K562 treated with DMSO at 1 percent for 24 hours (cell line): ENCODE results near the gene KLRC2. TPM values are rescaled to one million over a fixed set of nuclear protein-coding genes. Genes with fewer than 3 reads are reported as not detected.

Experiments used
- total RNA-seq: library from RNA; unstranded; fragments of 300-600 nt; gene quantifications from 2 replicates; pipeline ENCODE4 v1.2.3, GENCODE V29; 2022; ENCODE audit warnings: low read depth; ENCODE audit not compliant: insufficient read depth

The KLRC2 gene
- not detected in 2 replicates for total RNA-seq

DNA sequence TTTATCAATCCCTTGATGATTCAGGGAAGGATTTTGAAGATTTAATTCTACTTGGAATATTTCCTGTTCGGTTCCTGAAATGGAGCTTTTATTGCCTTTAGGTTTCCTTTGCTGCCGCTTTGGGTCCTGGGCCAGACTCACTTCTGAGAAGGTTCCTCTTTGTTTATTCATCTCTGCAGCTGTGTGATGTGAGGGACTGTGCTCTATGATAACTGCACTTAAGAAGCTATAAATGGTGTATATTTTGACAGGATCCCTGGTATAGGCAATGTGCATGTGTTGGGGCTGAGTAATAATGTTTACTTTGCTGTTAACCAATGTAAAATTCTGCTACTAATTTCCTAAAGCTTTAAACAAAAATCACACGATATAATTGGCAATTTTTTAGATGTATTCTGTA lies at the start of gene KLRC2:
KLRC2 (minus strand) TSS at position 195 of the 400 bp plus-strand sequence; CDS start at position 171, 24 bp downstream.

DNA sequence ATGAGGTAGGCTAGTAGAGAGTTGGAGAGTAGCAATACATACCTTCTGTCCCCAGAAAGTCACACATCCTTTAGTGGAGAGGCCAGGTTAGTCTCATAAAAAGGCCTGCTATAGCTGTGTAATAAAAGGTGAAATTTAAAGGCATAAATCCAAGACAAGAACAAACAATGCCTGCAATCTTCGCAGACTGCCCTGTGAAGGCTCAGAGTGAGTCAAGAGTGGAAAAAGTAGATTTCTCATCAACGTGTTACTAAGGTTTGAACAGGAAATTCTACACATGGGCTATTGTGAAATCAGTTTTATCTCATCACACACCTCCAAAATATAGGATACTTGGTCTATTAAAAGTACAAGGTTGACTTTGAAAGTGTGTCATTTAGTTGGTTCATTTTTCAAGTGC lies 17.3 kb upstream of the KLRC2 start, which contains the start of gene KLRC1:
KLRC1 (minus strand) TSS at position 222 of the 400 bp plus-strand sequence. CDS start 2,221 bp downstream, outside the sequence.

DNA sequence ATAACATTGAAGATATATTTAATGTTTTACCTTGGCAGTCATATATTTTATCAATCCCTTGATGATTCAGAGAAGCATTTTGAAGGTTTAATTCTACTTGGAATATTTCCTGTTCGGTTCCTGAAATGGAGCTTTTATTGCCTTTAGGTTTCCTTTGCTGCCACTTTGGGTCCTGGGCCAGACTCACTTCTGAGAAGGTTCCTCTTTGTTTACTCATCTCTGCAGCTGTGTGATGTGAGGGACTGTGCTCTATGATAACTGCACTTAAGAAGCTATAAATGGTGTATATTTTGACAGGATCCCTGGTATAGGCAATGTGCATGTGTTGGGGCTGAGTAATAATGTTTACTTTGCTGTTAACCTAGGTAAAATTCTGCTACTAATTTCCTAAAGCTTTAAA lies 15.5 kb downstream of the KLRC2 start, which contains the start of gene KLRC3:
KLRC3 (minus strand) TSS at position 262 of the 400 bp plus-strand sequence; CDS start at position 217, 45 bp downstream.

DNA sequence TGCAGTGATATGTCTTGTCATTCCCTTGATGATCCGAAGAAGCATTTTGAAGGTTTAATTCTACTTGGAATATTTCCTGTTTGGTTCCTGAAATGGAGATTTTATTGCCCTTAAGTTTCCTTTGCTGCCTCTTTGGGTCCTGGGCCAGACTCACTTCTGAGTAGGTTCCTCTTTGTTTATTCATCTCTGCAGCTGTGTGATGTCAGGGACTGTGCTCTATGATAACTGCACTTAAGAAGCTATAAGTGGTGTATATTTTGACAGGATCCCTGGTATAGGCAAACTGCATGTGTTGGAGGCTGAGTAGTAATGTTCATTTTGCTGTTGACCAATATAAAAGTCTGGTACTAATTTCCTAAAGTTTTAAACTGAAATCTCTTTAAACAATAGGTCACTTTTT lies 26.4 kb downstream of the KLRC2 start, which contains the start of gene KLRC4:
KLRC4 (minus strand) TSS at position 366 of the 400 bp plus-strand sequence; CDS start at position 184, 182 bp downstream.

DNA sequence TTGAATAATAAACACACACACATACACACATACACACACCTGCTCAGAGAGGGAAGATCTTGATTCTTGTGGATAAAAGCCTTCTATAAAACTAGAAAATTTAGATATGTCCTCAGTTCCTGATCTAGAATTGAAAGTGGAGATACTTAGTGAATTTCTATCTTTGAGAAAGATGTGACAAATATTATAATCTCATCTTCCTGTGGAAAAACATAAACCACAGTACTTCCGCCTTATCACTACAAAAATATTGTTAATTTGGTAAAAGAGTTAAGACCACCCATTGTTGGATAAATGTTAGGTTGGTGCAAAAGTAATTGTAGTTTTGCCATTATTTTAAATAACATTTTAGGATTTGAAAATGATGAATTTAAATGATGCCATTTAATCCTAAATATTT lies 45.9 kb downstream of the KLRC2 start, which contains the start of gene KLRK1:
KLRK1 (minus strand) TSS at position 138 of the 400 bp plus-strand sequence. CDS start 1,231 bp downstream, outside the sequence.

Other genes starting within 250 kb of the KLRC2 start
- 25.1 and 29.1 TPM in 2 replicates for gene GABARAPL1, start 223.1 kb downstream of the KLRC2 start, total RNA-seq
- gene KLRD1, start 128.1 kb downstream of the KLRC2 start, total RNA-seq = not detected in 2 replicates
- 0.24 TPM in 1 of 2 replicates, not detected in the other for gene KLRK1, start 46.0 kb downstream of the KLRC2 start, total RNA-seq
- not detected in 2 replicates for gene KLRC4, start 26.3 kb downstream of the KLRC2 start, total RNA-seq
- gene KLRC3, start 15.4 kb downstream of the KLRC2 start, total RNA-seq = not detected in 2 replicates
- gene KLRC1, start 17.4 kb upstream of the KLRC2 start, total RNA-seq = not detected in 2 replicates
- gene EIF2S3B, start 69.9 kb upstream of the KLRC2 start, total RNA-seq = 0.41 and 0.57 TPM in 2 replicates
- 4.9 and 7.7 TPM in 2 replicates for gene MAGOHB, start 177.6 kb upstream of the KLRC2 start, total RNA-seq
- gene STYK1, start 238.0 kb upstream of the KLRC2 start, total RNA-seq = 0.47 and 1.1 TPM in 2 replicates